HL-60 (cell line): ENCODE measurements around the gene P2RY6.

Source experiments
- POLR2AphosphoS5 ChIP-seq: IDR thresholded peaks from 2 replicates; pipeline ENCODE4 v1.6.1; 2012; ENCODE audit warnings: low read depth
- SPI1 ChIP-seq: IDR thresholded peaks from 2 replicates; pipeline ENCODE4 v1.6.1; 2012; ENCODE audit warnings: low read depth, mild to moderate bottlenecking, borderline replicate concordance
- TF ChIP-seq, protein P1 (sequence below): IDR thresholded peaks from one replicate; pipeline ENCODE4 v1.5.1; 2011; ENCODE audit warnings: low read length, control low read depth, inconsistent platforms; ENCODE audit not compliant: insufficient read depth
- TF ChIP-seq, protein P2 (sequence below): IDR thresholded peaks from 2 replicates; pipeline ENCODE4 v1.6.1; 2012; ENCODE audit warnings: low read depth; ENCODE audit not compliant: insufficient replicate concordance

DNA sequence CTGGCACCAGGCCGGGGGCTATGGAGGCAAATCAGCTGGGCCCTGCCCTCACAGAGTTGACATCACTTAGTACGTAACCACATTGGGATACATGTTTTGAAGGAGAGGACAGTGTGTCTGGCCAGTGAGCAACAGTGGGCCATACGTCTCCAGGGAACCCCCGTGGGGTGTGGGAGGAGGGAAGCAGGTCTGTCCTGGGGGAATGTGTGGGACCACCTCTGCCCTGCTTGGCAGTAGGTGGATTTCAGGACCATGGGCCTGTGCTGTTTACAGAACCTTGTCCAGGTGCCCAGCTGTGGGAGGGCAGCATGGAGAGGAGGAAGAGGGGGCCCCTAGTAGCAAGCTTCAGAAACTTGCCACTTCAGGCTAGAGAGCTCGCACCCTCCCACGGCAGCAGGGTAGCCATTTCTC, 33.0 kb upstream of the P2RY6 start:
- TF ChIP-seq, protein P1, sequence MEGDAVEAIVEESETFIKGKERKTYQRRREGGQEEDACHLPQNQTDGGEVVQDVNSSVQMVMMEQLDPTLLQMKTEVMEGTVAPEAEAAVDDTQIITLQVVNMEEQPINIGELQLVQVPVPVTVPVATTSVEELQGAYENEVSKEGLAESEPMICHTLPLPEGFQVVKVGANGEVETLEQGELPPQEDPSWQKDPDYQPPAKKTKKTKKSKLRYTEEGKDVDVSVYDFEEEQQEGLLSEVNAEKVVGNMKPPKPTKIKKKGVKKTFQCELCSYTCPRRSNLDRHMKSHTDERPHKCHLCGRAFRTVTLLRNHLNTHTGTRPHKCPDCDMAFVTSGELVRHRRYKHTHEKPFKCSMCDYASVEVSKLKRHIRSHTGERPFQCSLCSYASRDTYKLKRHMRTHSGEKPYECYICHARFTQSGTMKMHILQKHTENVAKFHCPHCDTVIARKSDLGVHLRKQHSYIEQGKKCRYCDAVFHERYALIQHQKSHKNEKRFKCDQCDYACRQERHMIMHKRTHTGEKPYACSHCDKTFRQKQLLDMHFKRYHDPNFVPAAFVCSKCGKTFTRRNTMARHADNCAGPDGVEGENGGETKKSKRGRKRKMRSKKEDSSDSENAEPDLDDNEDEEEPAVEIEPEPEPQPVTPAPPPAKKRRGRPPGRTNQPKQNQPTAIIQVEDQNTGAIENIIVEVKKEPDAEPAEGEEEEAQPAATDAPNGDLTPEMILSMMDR, result no peak
- TF ChIP-seq POLR2AphosphoS5, result peak; percentile 61; the same call in 1 of the 2 replicates
- TF ChIP-seq, protein P2, sequence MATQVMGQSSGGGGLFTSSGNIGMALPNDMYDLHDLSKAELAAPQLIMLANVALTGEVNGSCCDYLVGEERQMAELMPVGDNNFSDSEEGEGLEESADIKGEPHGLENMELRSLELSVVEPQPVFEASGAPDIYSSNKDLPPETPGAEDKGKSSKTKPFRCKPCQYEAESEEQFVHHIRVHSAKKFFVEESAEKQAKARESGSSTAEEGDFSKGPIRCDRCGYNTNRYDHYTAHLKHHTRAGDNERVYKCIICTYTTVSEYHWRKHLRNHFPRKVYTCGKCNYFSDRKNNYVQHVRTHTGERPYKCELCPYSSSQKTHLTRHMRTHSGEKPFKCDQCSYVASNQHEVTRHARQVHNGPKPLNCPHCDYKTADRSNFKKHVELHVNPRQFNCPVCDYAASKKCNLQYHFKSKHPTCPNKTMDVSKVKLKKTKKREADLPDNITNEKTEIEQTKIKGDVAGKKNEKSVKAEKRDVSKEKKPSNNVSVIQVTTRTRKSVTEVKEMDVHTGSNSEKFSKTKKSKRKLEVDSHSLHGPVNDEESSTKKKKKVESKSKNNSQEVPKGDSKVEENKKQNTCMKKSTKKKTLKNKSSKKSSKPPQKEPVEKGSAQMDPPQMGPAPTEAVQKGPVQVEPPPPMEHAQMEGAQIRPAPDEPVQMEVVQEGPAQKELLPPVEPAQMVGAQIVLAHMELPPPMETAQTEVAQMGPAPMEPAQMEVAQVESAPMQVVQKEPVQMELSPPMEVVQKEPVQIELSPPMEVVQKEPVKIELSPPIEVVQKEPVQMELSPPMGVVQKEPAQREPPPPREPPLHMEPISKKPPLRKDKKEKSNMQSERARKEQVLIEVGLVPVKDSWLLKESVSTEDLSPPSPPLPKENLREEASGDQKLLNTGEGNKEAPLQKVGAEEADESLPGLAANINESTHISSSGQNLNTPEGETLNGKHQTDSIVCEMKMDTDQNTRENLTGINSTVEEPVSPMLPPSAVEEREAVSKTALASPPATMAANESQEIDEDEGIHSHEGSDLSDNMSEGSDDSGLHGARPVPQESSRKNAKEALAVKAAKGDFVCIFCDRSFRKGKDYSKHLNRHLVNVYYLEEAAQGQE, result no peak
- no peak for TF ChIP-seq SPI1
